GM12865 (cell line): ENCODE results near the gene CXCL1.

Source experiments
- DNase-seq: peaks from one replicate; pipeline ENCODE4 v3.0.0; 2010; ENCODE audit warnings: low read depth
- H3K4me3 ChIP-seq: 2 replicates; pipeline ENCODE4 v1.5.1; 2011; ENCODE audit warnings: mild to moderate bottlenecking, low read depth, low read length, control low read depth
- CTCF ChIP-seq: IDR thresholded peaks from 2 replicates; pipeline ENCODE4 v1.5.1; 2011; ENCODE audit warnings: low read length, control low read depth, low read depth, inconsistent platforms; ENCODE audit not compliant: insufficient read depth; ENCODE audit errors: missing control alignments

CXCL1 gene

GRCh38 chr4:73851293-73851692 is 17.9 kb upstream of the CXCL1 start:
- no peak for TF ChIP-seq CTCF
- H3K4me3 ChIP-seq: no peak overlapping the region
- DNase-seq: no peak

GRCh38 chr4:73852771-73853170 is 16.4 kb upstream of the CXCL1 start:
- no peak overlapping the region for H3K4me3 ChIP-seq
- DNase-seq: no peak
- TF ChIP-seq CTCF: no peak

GRCh38 chr4:73853246-73853704 is 15.9 kb upstream of the CXCL1 start, which contains the start of gene PF4V1:
TSS of gene PF4V1 (plus strand) at chr4:73853296. CDS start at chr4:73853363, 67 bp downstream.
- TF ChIP-seq CTCF: no peak
- no peak within 1 kb of the TSS for H3K4me3 ChIP-seq
- DNase-seq: no peak

GRCh38 chr4:73853718-73854473 is 15.3 kb upstream of the CXCL1 start:
- no peak overlapping the region for H3K4me3 ChIP-seq
- no peak for DNase-seq
- TF ChIP-seq CTCF: no peak

GRCh38 chr4:73855406-73855805 is 13.8 kb upstream of the CXCL1 start:
- no peak for TF ChIP-seq CTCF
- no peak overlapping the region for H3K4me3 ChIP-seq
- no peak for DNase-seq

- TF ChIP-seq CTCF: no peak
- H3K4me3 ChIP-seq: no peak overlapping the region
- no peak for DNase-seq
These were observed 12.7 kb upstream of the CXCL1 start for GRCh38 chr4:73856518-73856917.

GRCh38 chr4:73859614-73860088 is 9.5 kb upstream of the CXCL1 start:
- DNase-seq: no peak
- no peak overlapping the region for H3K4me3 ChIP-seq
- TF ChIP-seq CTCF: no peak
